22Rv1 (cell line): ENCODE measurements around the gene MIEN1.

Experiments used
- CTCF ChIP-seq: fragments of 450-650 bp; IDR thresholded peaks from 2 replicates; pipeline ENCODE4 v1.5.1; 2017; ENCODE audit warnings: mild to moderate bottlenecking
- ZFX ChIP-seq: fragments of 450-650 bp; IDR thresholded peaks from 2 replicates; pipeline ENCODE4 v1.6.1; 2017; ENCODE audit warnings: antibody characterized with exemption, borderline replicate concordance

DNA sequence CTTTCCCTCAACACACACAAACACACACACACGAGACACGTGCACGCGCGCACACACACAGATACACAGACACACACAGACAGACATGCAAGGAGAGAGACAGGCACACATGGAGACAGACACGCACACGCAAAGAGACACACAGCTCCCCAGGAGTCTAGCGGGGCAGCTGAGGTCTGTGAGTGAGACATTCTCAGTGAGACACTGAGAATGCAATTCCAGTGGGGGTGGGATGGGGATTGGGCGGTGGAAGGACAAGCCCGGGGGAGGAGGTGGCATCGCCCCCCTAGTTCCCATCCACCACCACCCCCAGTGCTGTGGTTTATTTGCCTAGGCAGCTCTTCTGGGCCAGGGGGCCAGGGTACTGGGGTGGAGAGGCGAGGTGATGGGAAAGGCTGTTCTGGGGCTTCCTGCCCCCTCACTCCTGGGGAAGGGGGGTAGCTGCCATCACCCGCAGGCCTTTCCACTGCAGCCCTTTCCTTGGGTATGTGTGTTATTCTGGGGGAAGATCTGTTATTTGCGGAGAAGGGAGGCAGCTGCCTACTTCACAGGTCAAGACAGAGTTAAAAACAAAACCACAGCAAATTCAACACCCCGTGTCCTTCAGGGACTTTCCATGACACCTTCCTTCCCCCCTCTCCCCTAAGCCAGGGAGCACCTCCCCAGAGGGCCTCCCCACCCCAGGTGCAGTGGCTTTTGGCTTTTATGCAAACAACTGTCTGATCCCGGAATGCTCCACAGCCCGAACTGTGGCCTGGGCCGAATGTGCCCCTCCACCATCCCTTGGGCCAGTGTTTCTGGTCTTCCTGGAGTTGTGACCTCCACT, 25.4 kb upstream of the MIEN1 start:
- TF ChIP-seq CTCF (no peak), ZFX (no peak)
